ENCODE results near the gene PKIB. TPM values are rescaled to one million over a fixed set of nuclear protein-coding genes. Genes with fewer than 3 reads are reported as not detected.

Gene PKIB
- polyA plus RNA-seq, 2 of the 4 experiments (the other 2 are of a cell fraction): 0.37 to 1.5 TPM

- no peak for DNase-seq (ENCODE audit: low read depth in 1 of 2, low spot score in 1 of 2)
- Histone ChIP-seq H3K4me1 (no peaks in the 10 kb centered on the region), H3K4me3 (no peak overlapping the region), H3K9me3 (no peaks in the 10 kb centered on the region), H3K4me2 (no peak overlapping the region), H3K27ac (no peak overlapping the region)
- FAIRE-seq: no peak
- ChIA-PET CTCF (interaction anchor here (1.2 kb wide), 1 partner anchor 40 kb away, joined by 3 read pairs; no protein-coding TSS in a partner anchor), POLR2A (no interaction called here)
- WGBS (ENCODE audit: missing lambda C conversion rate): 0% methylated on average over 1 of the region's 1 CpG
- no peak for ATAC-seq
- TF ChIP-seq CBX2 (IDR thresholded peaks at IDR 0.05; ENCODE audit: borderline replicate concordance, low read depth) (no peak), POLR2AphosphoS2 (conservative IDR thresholded peaks at IDR 0.05; ENCODE audit: low read length) (no peak)
These were observed 160.8 kb downstream of the PKIB start for GRCh38 chr6:122770835-122771601.

- CTCF ChIA-PET: interaction anchor here (1.4 kb wide), 1 partner anchor 67 kb away, joined by 3 read pairs; no protein-coding TSS in a partner anchor
- DNase-seq (ENCODE audit: low read depth in 1 of 2, low spot score in 1 of 2) (no peak), ATAC-seq (no peak), FAIRE-seq (no peak)
- POLR2A ChIA-PET: no interaction called here
- no peaks in the 10 kb centered on the region for H3K4me1 ChIP-seq
- no peak overlapping the region for H3K27ac ChIP-seq
- TF ChIP-seq MAZ (IDR thresholded peaks at IDR 0.05; ENCODE audit: borderline replicate concordance, low read depth, low read length): no peak
- TF ChIP-seq BHLHE40 (IDR thresholded peaks at IDR 0.05; ENCODE audit: low read depth, low read length): no peak
- no peak for TF ChIP-seq CBX2 (IDR thresholded peaks at IDR 0.05; ENCODE audit: borderline replicate concordance, low read depth)
- no peak for TF ChIP-seq HDAC2 (IDR thresholded peaks at IDR 0.05)
- no peak for TF ChIP-seq RARB (CRISPR knock-in tag; IDR thresholded peaks at IDR 0.05)
- no peak for TF ChIP-seq ATOH8 (CRISPR knock-in tag; IDR thresholded peaks at IDR 0.05; ENCODE audit: low read depth)
- TF ChIP-seq MYC (IDR thresholded peaks at IDR 0.05; ENCODE audit: borderline replicate concordance, low read length): no peak
- TF ChIP-seq NFE2L2 (conservative IDR thresholded peaks at IDR 0.05; ENCODE audit: low read length): no peak
- no peak for TF ChIP-seq ZNF302 (CRISPR knock-in tag; IDR thresholded peaks at IDR 0.05)
- TF ChIP-seq MAX (IDR thresholded peaks at IDR 0.05): no peak
- TF ChIP-seq JUN (IDR thresholded peaks at IDR 0.05): no peak
- H3K9me3 ChIP-seq: no peaks in the 10 kb centered on the region
- no peak overlapping the region for H3K4me2 ChIP-seq
- 68% methylated on average over 3 of the region's 3 CpGs for WGBS (ENCODE audit: missing lambda C conversion rate)
- no peak overlapping the region for H3K4me3 ChIP-seq
These were observed 162.7 kb downstream of the PKIB start for GRCh38 chr6:122772724-122773415.

Small RNA genes lying within 50 kb of the gene (small RNA-seq; reads per million reads assigned to genes)
- gene RN7SL564P: 0 reads per million in 6 experiments

Other genes with a start within 250 kb of the PKIB start
- 25.9 and 27.9 TPM in 2 replicates for gene HSF2, start 210.8 kb upstream of the PKIB start, polyA plus RNA-seq (2011; rRNA removed)
- gene HSF2, start 210.8 kb upstream of the PKIB start, polyA plus RNA-seq (2017; fragmentation: RNase III; extraction: RNeasy Plus Mini Kit Qiagen cat#74134 plus additional on column Dnase treatment): 8.3 to 9.2 TPM (median 8.4 TPM) in 3 replicates
- gene SERINC1, start 138.6 kb upstream of the PKIB start, polyA plus RNA-seq (2011; rRNA removed): 85.8 and 112 TPM in 2 replicates
- 62.0 to 76.7 TPM (median 71.6 TPM) in 3 replicates for gene SERINC1, start 138.6 kb upstream of the PKIB start, polyA plus RNA-seq (2017; fragmentation: RNase III; extraction: RNeasy Plus Mini Kit Qiagen cat#74134 plus additional on column Dnase treatment)
- not detected in 2 replicates for gene FABP7, start 169.3 kb downstream of the PKIB start, polyA plus RNA-seq (2011; rRNA removed)
- gene FABP7, start 169.3 kb downstream of the PKIB start, polyA plus RNA-seq (2017; fragmentation: RNase III; extraction: RNeasy Plus Mini Kit Qiagen cat#74134 plus additional on column Dnase treatment): not detected in 3 replicates
- 3.3 and 3.6 TPM in 2 replicates for gene SMPDL3A, start 178.9 kb downstream of the PKIB start, polyA plus RNA-seq (2011; rRNA removed)
- gene SMPDL3A, start 178.9 kb downstream of the PKIB start, polyA plus RNA-seq (2017; fragmentation: RNase III; extraction: RNeasy Plus Mini Kit Qiagen cat#74134 plus additional on column Dnase treatment): 1.6 to 2.7 TPM (median 2.0 TPM) in 3 replicates

Measured in A549 (cell line).